Mucosa of descending colon (tissue), 3 donors: ENCODE results near the gene GABBR2. TPM values are rescaled to one million over a fixed set of nuclear protein-coding genes. Genes with fewer than 3 reads are reported as not detected.

Experiments used
- ATAC-seq: fragments of 200-7000 bp; cut with Tn5 transposase; one replicate; pipeline ENCODE4 v1.9.1; 2020; ENCODE audit warnings: mild to moderate bottlenecking, moderate library complexity
- DNase-seq, 3 donors: peaks; one replicate each; pipeline ENCODE4 v3.0.0-alpha.2; 2020
- H3K36me3 ChIP-seq: fragments of 200-600 bp; one replicate; pipeline ENCODE4 v1.8.0; 2021; ENCODE audit warnings: low read depth, mild to moderate bottlenecking
- H3K4me1 ChIP-seq: fragments of 200-600 bp; one replicate; pipeline ENCODE4 v1.8.0; 2021; ENCODE audit warnings: low read depth, mild to moderate bottlenecking
- H3K4me3 ChIP-seq: fragments of 200-600 bp; one replicate; pipeline ENCODE4 v1.8.0; 2021; ENCODE audit warnings: mild to moderate bottlenecking
- H3K9me3 ChIP-seq: fragments of 200-600 bp; one replicate; pipeline ENCODE4 v1.8.0; 2021; ENCODE audit warnings: mild to moderate bottlenecking
- intact Hi-C, 2 donors: fragments of 100-400 bp; cut with DNase I in 1 of 2; cut with micrococcal nuclease in 1 of 2; formaldehyde crosslinking; loops; one replicate each; pipeline versions ENCODE4 v1.11.0 to v1.11.1; 2022; cut with DNase I, micrococcal nuclease
- total RNA-seq, 3 donors: library from RNA; stranded (reverse); fragmentation: NEBNext Ultra II Directional in 2 of 3; extraction: Animal tissue kit (Norgen Biotek cat#: 25700) in 2 of 3; gene quantifications; one replicate each; pipeline versions ENCODE4 v1.2.1 to v1.2.4, GENCODE V29; 2021 to 2023
- TF ChIP-seq, protein P1 (sequence below): fragments of 200-600 bp; IDR thresholded peaks from one replicate; pipeline ENCODE4 v1.8.0; 2022; ENCODE audit warnings: antibody characterized with exemption, mild to moderate bottlenecking
- donor health status: DM: no; HTN: no; CAD: no; lungs with moderate emphysema.
- donor health status: DM: no; HTN: no; CAD: no.
- donor health status: DM: no; HTN: yes; CAD: no.

Gene GABBR2
- total RNA-seq, 3 donors from 2014 or later: 0.35 TPM; not detected in 2

- TF ChIP-seq, protein P1, sequence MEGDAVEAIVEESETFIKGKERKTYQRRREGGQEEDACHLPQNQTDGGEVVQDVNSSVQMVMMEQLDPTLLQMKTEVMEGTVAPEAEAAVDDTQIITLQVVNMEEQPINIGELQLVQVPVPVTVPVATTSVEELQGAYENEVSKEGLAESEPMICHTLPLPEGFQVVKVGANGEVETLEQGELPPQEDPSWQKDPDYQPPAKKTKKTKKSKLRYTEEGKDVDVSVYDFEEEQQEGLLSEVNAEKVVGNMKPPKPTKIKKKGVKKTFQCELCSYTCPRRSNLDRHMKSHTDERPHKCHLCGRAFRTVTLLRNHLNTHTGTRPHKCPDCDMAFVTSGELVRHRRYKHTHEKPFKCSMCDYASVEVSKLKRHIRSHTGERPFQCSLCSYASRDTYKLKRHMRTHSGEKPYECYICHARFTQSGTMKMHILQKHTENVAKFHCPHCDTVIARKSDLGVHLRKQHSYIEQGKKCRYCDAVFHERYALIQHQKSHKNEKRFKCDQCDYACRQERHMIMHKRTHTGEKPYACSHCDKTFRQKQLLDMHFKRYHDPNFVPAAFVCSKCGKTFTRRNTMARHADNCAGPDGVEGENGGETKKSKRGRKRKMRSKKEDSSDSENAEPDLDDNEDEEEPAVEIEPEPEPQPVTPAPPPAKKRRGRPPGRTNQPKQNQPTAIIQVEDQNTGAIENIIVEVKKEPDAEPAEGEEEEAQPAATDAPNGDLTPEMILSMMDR: no peak
- no peak for ATAC-seq
- Histone ChIP-seq H3K36me3 (no peaks in the 10 kb centered on the region), H3K4me1 (no peaks in the 10 kb centered on the region), H3K9me3 (peaks cover 16% of the 10 kb centered on the region), H3K4me3 (no peak overlapping the region)
- intact Hi-C loops: no loop called here
- no peak for DNase-seq
Measured at GRCh38 chr9:98365781-98366180, 343.0 kb downstream of the GABBR2 start.

DNA sequence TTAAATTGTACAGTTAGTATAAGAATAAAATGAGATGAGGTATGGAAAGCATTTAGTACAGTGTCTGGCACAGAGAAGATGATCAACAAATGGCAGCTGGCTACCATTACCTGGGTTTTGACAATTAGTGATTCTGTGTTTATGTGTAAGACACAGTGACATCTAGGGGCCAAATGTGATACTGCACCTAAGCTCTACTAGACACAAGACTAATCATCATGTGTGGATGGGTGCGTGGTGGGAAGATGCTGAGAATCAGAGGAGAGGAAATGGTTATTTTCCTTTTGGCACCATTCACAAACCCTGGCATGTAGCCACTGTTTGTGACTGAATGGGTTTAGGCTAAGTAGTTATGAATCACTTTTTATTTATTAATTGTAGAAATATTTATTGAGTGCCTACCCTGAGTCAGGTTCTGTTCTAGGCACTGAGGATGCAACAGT, 343.5 kb downstream of the GABBR2 start:
- TF ChIP-seq, protein P1: peak; percentile 10
- Histone ChIP-seq H3K9me3 (peaks cover 16% of the 10 kb centered on the region), H3K4me3 (no peak overlapping the region), H3K4me1 (no peaks in the 10 kb centered on the region), H3K36me3 (no peaks in the 10 kb centered on the region)
- intact Hi-C loops: no loop called here
- ATAC-seq (no peak), DNase-seq (peak in 1 of 3 donors; percentile 12)

- peaks cover 16% of the 10 kb centered on the region for H3K9me3 ChIP-seq
- H3K4me3 ChIP-seq: no peak overlapping the region
- H3K36me3 ChIP-seq: no peaks in the 10 kb centered on the region
- intact Hi-C loops: no loop called here
- DNase-seq (no peak), ATAC-seq (no peak)
- TF ChIP-seq, protein P1: no peak
- no peaks in the 10 kb centered on the region for H3K4me1 ChIP-seq
Measured at GRCh38 chr9:98364086-98364485, 344.6 kb downstream of the GABBR2 start.

DNA sequence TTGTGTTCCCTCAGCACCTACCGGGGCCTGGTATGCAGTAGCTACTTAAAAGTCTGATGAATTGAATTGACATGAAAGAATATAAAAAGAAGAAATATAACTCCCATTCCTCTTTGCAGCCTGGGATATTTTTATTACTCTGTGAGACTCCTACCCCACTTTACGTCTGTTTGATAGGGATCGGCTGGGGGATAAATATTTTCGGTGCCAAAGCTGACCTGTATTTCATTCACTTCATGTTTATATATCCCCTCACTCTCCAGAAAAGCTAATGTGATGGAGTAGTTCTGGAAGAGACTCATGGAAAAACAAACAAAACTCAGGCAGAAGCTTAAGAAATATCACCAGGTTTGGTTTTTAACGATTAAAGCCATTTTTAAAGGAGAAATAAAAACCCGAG, 345.1 kb downstream of the GABBR2 start:
- intact Hi-C loops: no loop called here
- Histone ChIP-seq H3K4me1 (no peaks in the 10 kb centered on the region), H3K36me3 (no peaks in the 10 kb centered on the region), H3K9me3 (peaks cover 16% of the 10 kb centered on the region), H3K4me3 (no peak overlapping the region)
- ATAC-seq: no peak
- TF ChIP-seq, protein P1: no peak
- DNase-seq: no peak

GRCh38 chr9:98362624-98363252, 346.0 kb downstream of the GABBR2 start:
- ATAC-seq (no peak), DNase-seq (no peak)
- TF ChIP-seq, protein P1: no peak
- Histone ChIP-seq H3K9me3 (peaks cover 16% of the 10 kb centered on the region), H3K4me3 (no peak overlapping the region), H3K36me3 (no peaks in the 10 kb centered on the region), H3K4me1 (no peaks in the 10 kb centered on the region)
- intact Hi-C loops: no loop called here

- H3K4me1 ChIP-seq: no peaks in the 10 kb centered on the region
- peaks cover 16% of the 10 kb centered on the region for H3K9me3 ChIP-seq
- intact Hi-C loops: no loop called here
- ATAC-seq: no peak
- TF ChIP-seq, protein P1: no peak
- H3K36me3 ChIP-seq: no peaks in the 10 kb centered on the region
- no peak overlapping the region for H3K4me3 ChIP-seq
- DNase-seq: no peak
Measured at GRCh38 chr9:98361645-98362044, 347.1 kb downstream of the GABBR2 start.
